RCC 7860 (cell line): ENCODE results near the gene CCNT1.
A peak's percentile ranks its signal among the peaks of the same experiment; 100 is the strongest.
"Not testable (repeated sequence)": the region's sequence is repeated elsewhere in the genome, so short reads cannot be mapped to it uniquely, and the experiment has no call there.

ENCODE experiments used
- DNase-seq: peaks from one replicate; pipeline ENCODE4 v3.0.0-alpha.2; 2015; ENCODE audit warnings: low spot score
- FAIRE-seq: peaks from 2 replicates; lab custom pipeline; 2012; peaks lifted over from hg19 to GRCh38; lab: Jason Lieb, UNC

The CCNT1 gene

DNA sequence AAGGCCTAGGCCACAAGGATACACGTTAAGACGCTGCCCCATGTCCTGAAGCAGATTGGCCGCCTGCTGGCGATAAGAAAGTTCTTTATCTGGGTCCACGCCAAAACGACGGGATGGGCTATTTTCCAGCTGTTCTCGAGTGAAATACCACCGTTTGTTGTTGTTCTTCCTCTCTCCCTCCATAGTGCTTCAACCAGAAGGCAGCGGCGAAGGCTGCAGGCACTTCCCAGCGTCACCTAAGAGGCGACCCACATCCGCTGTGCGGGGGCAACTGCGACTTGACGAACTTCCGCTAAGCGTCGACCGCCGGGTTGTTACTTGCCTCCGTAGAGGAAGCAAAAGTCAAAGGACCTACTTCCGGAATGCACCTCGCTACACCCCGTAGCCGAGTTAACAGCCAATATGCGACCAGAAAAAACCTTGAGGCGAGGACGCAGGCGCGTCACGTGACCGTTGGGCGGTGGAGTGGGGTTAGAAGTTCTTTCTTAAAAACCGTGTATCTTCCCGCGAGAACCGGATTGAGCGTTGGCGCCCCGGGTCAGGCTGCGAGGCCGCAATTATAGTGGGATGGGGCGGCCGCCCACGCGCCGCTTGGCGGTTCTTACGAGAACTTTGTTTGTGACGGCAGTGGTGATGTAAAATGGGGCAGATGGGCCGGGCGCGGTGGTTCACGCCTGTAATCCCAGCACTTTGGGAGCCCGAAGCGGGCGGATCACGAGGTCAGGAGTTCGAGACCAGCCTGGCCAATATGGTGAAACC, at the start of gene CCNT1:
CCNT1 (minus strand) TSS at position 215 of the 759 bp plus-strand sequence; CDS start at position 183, 32 bp downstream.
- peak; percentile 90 for FAIRE-seq
- peak; percentile 99 for DNase-seq

GRCh38 chr12:48765753-48766162, 49.3 kb upstream of the CCNT1 start:
- FAIRE-seq (no peak), DNase-seq (peak; percentile 32)

DNA sequence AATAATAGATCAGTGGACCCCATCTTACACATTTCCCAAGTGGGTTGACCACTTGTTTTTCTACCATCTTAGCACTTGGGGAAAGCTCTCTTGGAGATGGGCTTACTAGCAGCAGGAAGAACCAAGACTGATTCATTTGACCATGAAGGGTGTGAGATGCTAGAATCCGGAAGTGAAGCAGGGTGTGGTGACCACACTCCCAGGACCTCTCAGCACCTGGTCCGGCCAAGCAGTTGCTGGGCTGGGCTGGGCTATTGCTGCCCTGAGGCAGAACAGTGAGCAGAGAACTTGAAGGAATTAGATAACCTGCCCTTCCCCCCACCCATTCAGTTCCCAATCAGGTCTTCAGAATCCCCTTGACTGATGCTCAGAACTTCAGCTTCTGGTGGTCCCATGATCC, 48.0 kb upstream of the CCNT1 start:
- DNase-seq (no peak), FAIRE-seq (no peak)

DNA sequence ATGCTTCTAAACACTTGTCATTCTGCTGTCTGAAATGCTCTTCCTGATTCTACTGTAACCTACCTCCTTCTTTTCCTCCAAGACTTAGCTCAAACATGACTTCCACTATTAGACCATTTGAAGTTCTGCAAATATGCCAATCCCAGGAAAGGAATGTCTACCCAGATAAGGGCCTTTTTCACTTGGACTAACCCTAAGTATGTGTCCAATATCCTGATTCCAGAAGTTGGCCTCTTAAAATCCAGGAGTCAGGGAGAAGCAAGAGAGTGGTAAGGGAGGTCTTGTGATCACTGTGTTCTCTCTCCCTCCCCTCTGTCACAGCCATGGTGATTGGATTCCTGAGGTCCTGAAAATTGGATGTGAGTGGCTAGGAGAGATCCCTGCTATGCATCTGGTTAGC, 42.2 kb upstream of the CCNT1 start:
- DNase-seq (no peak), FAIRE-seq (no peak)

- FAIRE-seq (no peak), DNase-seq (no peak)
These were observed 41.7 kb upstream of the CCNT1 start for GRCh38 chr12:48758186-48758585.

DNA sequence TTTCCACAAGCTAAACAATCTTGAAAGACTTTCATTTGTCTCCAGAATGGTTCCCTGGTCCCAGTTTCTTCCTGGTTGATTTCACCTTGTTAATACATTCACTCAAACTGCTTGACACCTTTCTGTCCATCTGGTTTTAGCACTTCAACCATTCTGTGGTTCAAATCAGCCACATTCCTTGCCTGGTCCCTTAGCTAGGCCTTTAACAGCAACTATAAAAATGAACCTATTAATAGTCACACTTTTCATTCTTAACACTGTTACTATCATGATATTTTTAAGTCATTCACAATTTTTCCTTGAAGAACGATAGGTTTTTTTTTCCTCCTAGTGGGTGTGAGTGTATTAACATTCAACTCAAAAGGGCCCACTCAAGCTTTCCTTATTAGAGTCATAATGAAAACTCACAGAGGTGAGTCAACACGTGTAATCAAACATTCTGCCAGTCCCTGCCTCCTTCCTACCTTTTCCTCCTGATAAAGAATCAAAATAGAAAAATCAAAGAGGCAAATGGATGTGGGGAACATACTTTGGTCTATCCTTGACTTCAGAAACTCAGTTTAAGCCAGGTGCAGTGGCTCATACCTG, 34.4 kb upstream of the CCNT1 start:
- no peak for FAIRE-seq

DNA sequence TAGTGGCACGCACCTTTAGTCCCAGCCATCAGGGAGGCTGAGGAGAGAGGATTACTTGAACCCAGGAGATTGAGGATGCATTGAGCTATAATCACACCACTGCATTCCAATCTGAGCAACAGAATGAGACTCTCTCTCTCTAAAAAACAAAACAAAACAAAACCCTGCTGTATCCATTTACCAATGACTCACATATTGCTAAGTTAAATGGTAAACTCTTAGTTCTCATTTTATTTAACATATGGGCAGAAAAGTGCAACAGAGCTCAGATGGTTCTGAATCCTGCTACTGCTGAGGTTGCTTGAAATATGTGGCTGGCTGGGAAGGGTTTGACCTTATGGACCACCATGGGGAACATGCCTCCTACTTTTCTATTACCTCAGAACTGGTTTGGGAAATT, 33.7 kb upstream of the CCNT1 start:
- no peak for FAIRE-seq

More for the DNA sequence above, 34.4 kb upstream of the CCNT1 start:
- DNase-seq, result no peak

DNA sequence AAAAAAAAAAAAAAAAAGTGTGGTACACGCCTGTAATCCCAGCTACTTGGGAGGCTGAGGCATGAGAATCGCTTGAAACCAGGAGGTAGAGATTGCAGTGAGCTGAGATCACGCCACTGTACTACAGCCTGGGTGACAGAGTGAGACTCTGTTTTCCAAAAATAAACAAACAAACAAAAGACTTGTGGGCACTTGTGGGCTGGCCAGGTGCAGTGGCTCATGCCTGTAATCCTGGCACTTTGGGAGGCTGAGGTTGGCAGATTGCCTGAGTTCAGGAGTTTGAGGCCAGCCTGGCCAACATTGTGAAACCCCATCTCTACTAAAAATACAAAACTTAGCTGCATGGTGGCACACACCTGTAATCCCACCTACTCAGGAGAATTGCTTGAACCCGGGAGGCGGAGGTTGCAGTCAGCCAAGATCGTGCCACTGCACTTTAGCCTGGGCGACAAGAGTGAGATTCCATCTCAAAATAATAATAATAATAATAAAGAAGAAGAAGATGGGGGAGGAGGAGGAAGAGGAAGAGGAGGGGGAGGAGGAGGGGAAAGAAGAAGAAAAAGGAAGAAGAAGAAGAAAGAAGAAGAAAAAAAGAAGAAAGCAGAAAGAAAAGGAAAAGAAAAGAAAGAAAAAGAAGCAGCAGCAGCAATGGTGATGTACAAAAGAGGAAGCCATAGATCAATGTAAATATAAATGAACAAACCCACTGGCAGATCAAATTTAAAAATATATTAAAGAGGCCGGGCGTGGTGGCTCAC, 27.9 kb upstream of the CCNT1 start:
- FAIRE-seq, result no peak
- DNase-seq, result no peak

More for the DNA sequence above, 33.7 kb upstream of the CCNT1 start:
- DNase-seq, result no peak

DNA sequence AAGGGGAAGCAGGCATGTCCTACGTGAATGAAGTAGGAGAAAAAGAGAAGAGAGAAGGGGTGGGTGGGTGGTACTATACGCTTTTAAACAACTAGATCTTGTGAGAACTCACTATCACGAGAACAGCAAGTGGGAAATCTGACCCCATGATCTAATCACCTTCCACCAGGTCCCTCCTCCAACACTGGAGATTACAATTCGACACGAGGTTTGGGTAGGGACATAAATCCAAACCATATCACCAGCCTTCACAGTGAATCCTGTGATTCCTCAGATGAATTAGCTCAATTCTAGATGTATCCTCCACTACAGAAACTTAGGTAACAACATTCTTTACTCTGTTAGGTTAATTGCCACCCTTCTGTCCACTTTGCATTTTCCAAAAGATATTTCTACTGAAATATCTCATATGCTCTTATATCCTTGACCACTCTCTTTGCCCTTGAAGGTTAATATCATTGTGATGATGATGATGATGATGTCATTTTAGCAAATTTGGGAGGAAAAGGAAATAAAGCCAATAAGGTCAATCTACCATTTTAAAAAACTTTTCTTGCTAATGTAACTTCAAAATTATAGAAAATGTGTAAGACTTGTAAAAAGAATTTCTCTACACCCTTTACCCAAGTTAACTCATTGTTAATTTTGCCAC, 23.2 kb upstream of the CCNT1 start:
- no peak for DNase-seq
- FAIRE-seq, result no peak

DNA sequence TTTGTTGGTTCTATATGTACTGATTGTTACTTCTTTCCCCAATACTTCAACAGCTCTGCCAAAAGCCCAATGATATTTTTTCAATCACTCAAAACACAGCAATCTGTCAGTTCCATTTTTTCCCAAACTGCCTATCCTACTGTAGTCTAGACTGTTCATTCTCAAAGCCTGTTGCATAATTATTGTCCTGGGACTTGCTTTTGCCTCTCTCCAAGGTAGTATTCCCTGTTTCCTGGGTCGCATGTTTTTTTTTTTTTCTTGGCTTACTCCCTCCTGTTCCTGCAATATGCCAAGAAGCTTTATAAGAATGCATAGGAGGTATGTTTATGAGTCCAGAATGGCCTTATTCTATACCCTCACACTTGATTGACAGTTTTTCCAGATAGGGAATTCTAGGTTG, 19.9 kb upstream of the CCNT1 start:
- FAIRE-seq, result no peak

DNA sequence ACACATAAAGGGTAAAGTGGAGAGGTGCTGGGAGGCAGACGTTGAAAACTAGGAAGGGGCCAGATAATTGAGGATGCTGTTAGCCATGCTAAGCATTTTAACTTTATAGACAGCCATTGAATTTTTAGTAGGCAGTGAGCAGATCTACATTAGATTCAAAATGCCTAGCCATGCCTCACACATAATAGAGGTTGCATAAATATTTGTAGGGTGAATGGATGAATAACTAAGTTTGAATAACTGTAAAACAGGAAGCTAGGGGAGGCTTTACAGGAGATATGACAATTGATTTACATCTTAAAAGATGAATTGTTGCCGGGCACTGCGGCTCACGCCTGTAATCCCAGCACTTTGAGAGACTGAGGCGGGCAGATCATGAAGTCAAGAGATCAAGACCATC, 12.3 kb upstream of the CCNT1 start:
- DNase-seq (no peak), FAIRE-seq (no peak)

More for the DNA sequence above, 19.9 kb upstream of the CCNT1 start:
- no peak for DNase-seq

- FAIRE-seq, result not testable (repeated sequence)
These were observed 4.2 kb upstream of the CCNT1 start for GRCh38 chr12:48720737-48721136.

GRCh38 chr12:48720171-48720570, 3.7 kb upstream of the CCNT1 start:
- not testable (repeated sequence) for FAIRE-seq, DNase-seq

More at GRCh38 chr12:48720737-48721136, 4.2 kb upstream of the CCNT1 start:
- not testable (repeated sequence) for DNase-seq

GRCh38 chr12:48719002-48719401, 2.5 kb upstream of the CCNT1 start:
- not testable (repeated sequence) for DNase-seq, FAIRE-seq

DNA sequence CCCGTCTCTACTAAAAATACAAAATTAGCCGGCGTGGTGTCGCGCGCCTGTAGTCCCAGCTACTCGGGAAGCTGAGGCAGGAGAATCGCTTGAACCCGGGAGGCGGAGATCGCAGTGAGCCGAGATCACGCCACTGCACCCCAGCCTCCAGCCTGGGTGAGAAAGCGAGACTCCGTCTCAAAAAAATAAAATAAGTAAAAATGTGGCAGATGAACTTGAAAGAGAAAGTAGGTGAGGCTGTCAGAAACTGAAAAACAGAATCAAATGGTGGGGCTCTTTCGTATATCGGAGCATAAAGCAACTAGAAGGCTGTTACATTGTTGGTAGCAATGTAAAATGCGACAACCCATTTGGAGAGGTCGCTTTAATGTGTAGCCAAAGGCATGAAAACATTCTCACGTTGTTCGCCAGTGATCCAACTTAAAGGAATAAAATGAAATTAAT, 767 bp upstream of the CCNT1 start:
- DNase-seq, result no peak
- no peak for FAIRE-seq

DNA sequence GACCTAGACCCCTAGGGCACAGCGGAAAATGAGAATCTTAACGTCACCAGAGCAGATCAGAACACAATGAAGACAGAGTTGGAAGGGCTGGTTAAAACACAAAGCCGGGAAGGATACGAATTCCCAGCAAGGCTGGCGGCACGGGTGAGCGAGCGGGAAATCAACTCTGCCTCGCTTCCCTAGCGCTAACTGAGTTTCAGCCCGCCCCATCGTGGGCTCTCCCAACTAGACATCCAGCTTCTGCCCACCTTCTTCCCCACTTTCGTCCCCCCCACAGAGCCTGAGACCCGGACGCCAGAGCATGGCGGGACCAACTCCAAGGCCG, 377 bp downstream of the CCNT1 start:
- FAIRE-seq (no peak), DNase-seq (no peak)

DNA sequence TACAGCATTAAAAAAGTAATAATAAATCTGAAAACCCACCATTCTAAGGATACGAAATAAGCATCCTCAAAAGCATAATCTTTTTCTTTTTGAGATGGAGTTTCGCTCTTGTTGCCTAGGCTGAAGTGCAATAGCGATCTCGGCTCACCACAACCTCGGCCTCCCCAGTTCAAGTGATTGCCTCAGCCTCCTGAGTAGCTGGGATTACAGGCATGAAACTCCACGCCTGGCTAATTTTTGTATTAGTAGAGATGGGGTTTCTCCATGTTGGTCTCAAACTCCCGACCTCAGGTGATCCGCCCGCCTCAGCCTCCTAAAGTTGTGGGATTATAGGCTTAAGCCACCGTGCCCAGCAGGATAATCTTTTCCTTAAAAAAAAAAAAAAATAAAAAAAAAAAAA, 4.3 kb downstream of the CCNT1 start:
- DNase-seq (no peak), FAIRE-seq (no peak)

GRCh38 chr12:48698822-48699221, 17.7 kb downstream of the CCNT1 start:
- DNase-seq, FAIRE-seq: not testable (repeated sequence)

DNA sequence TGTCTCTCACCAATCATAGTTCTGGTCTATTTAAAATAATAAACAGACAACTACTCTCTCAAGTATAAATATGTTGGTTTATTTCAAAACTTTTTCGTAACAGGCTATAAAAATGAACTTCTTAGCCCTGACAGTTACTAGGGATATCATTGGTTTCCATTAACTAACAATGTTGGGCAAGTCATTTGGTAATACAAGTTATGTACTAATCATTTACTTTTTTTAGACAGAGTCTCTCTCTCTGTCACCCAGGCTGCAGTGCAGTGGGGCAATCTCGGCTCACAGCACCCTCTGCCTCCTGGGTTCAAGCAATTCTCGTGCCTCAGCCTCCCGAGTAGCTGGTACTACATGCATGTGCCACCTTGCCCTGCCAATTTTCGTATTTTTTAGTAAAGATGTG, 19.9 kb downstream of the CCNT1 start:
- no peak for DNase-seq
- no peak for FAIRE-seq

DNA sequence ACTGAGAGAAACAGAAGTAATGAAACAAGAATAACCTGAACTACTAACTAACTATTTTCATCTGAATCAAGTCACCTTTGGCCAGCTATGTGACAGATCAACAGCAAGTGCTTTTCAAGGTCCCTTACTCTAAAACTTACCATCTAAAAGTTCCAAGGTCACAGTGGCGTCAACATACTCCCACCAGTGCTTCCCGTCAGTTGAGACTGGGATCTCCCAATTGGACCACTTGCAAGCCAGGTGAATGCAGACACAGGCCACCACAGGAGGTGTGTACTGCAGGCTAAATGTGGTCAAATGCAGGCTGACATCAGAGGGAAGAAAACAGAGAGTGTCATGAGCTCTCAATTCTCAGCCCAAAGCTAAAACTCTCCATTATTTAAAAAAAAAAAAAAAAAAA, 20.6 kb downstream of the CCNT1 start:
- no peak for FAIRE-seq
- no peak for DNase-seq

- no peak for DNase-seq
- no peak for FAIRE-seq
These were observed 22.5 kb downstream of the CCNT1 start for GRCh38 chr12:48694038-48694437.
